ENCODE results near the gene APOL3. TPM values are rescaled to one million over a fixed set of nuclear protein-coding genes. Genes with fewer than 3 reads are reported as not detected.
"Not testable (repeated sequence)": the region's sequence is repeated elsewhere in the genome, so short reads cannot be mapped to it uniquely, and the experiment has no call there.

The APOL3 gene
- total RNA-seq, 1 donor from 2014 or later: 1.2 TPM

DNA sequence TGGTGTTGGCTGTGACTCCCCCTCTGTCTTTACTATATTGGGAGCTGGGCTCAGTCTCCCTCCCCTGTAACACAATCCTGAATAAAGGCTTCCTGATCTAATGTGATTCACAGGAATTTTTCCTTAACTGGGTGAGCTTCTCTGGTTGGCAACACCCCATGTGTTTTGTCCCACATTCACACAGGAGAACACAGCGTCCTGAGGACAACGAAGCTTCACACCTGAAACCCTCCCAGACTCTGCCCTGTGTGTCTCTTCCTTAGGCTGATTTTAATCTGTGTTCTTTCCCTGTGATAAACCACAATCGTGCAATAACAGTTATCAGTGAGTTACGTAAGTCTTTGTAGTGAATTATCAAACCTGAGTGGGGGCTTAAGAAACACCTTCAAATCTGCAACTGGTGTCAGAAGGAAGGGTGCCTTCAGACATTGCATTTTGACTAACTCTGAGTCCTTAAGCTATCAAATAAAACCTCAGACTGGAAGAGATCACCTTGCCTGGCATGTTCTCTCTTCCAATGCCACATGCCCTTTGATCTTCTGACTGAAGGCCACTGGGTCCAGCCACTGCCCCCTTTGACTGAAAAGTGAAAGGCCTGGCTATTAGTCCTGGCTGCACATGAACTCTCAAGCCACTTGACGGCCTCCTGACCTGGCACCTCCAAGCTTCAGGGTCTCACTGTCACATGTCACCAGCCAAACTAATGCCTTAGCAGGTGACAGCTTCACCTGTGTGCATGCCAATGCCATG, 17.3 kb downstream of the APOL3 start:
- peaks cover 8% of the 10 kb centered on the region for H3K4me1 Mint-ChIP-seq (ENCODE audit: unreplicated experiment)
- no peaks in the 10 kb centered on the region for H3K36me3 Mint-ChIP-seq (ENCODE audit: low read depth, unreplicated experiment)
- TF ChIP-seq CTCF (IDR thresholded peaks at IDR 0.05; ENCODE audit: unreplicated experiment): no peak
- H3K27ac Mint-ChIP-seq (ENCODE audit: unreplicated experiment): no peak overlapping the region
- H3K27me3 Mint-ChIP-seq (ENCODE audit: unreplicated experiment): peaks cover 5% of the 10 kb centered on the region
- DNase-seq (ENCODE audit: low spot score): no peak
- H3K4me3 Mint-ChIP-seq (ENCODE audit: unreplicated experiment): no peak overlapping the region
- no peaks in the 10 kb centered on the region for H3K9me3 Mint-ChIP-seq (ENCODE audit: unreplicated experiment)

- H3K36me3 Mint-ChIP-seq (ENCODE audit: low read depth, unreplicated experiment): no peaks in the 10 kb centered on the region
- no peaks in the 10 kb centered on the region for H3K9me3 Mint-ChIP-seq (ENCODE audit: unreplicated experiment)
- peaks cover 8% of the 10 kb centered on the region for H3K4me1 Mint-ChIP-seq (ENCODE audit: unreplicated experiment)
- no peak overlapping the region for H3K27ac Mint-ChIP-seq (ENCODE audit: unreplicated experiment)
- no peak for DNase-seq (ENCODE audit: low spot score)
- no peak overlapping the region for H3K4me3 Mint-ChIP-seq (ENCODE audit: unreplicated experiment)
- TF ChIP-seq CTCF (IDR thresholded peaks at IDR 0.05; ENCODE audit: unreplicated experiment): no peak
- peaks cover 5% of the 10 kb centered on the region for H3K27me3 Mint-ChIP-seq (ENCODE audit: unreplicated experiment)
Observed at GRCh38 chr22:36141481-36141880, 19.1 kb downstream of the APOL3 start.

- H3K36me3 Mint-ChIP-seq (ENCODE audit: low read depth, unreplicated experiment); H3K4me3 Mint-ChIP-seq (ENCODE audit: unreplicated experiment); H3K9me3 Mint-ChIP-seq (ENCODE audit: unreplicated experiment); H3K27me3 Mint-ChIP-seq (ENCODE audit: unreplicated experiment); DNase-seq (ENCODE audit: low spot score); H3K27ac Mint-ChIP-seq (ENCODE audit: unreplicated experiment): not testable (repeated sequence)
- peaks cover 13% of the 10 kb centered on the region for H3K4me1 Mint-ChIP-seq (ENCODE audit: unreplicated experiment)
Observed at GRCh38 chr22:36138709-36139108, 21.8 kb downstream of the APOL3 start.

DNA sequence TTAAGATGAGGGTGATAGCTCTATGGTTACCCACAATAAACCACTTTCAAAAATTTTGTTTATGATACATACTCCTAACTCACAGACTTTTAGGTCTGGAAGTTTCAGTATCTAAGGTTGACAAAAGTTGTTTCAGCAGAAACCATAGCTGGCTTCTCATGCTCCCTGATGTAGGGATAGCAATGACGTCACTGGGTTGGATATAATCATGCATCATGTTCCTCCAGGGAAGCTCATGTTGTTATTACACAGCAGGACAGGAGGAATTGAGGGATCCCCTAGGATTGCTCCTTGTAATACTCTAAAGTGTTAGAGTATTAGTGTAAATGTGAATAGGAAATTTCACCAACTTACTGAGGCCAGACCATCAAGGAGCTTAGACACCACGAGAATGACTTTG, 23.6 kb downstream of the APOL3 start:
- peaks cover 13% of the 10 kb centered on the region for H3K4me1 Mint-ChIP-seq (ENCODE audit: unreplicated experiment)
- no peak for DNase-seq (ENCODE audit: low spot score)
- no peak for TF ChIP-seq CTCF (IDR thresholded peaks at IDR 0.05; ENCODE audit: unreplicated experiment)
- no peaks in the 10 kb centered on the region for H3K27me3 Mint-ChIP-seq (ENCODE audit: unreplicated experiment)
- H3K9me3 Mint-ChIP-seq (ENCODE audit: unreplicated experiment): no peaks in the 10 kb centered on the region
- no peak overlapping the region for H3K4me3 Mint-ChIP-seq (ENCODE audit: unreplicated experiment)
- H3K27ac Mint-ChIP-seq (ENCODE audit: unreplicated experiment): no peak overlapping the region
- H3K36me3 Mint-ChIP-seq (ENCODE audit: low read depth, unreplicated experiment): no peaks in the 10 kb centered on the region

GRCh38 chr22:36136475-36136874, 24.1 kb downstream of the APOL3 start:
- Mint-ChIP-seq H3K27ac (ENCODE audit: unreplicated experiment) (no peak overlapping the region), H3K4me1 (ENCODE audit: unreplicated experiment) (peaks cover 13% of the 10 kb centered on the region), H3K27me3 (ENCODE audit: unreplicated experiment) (no peaks in the 10 kb centered on the region), H3K36me3 (ENCODE audit: low read depth, unreplicated experiment) (no peaks in the 10 kb centered on the region), H3K9me3 (ENCODE audit: unreplicated experiment) (no peaks in the 10 kb centered on the region), H3K4me3 (ENCODE audit: unreplicated experiment) (no peak overlapping the region)
- DNase-seq (ENCODE audit: low spot score): no peak
- no peak for TF ChIP-seq CTCF (IDR thresholded peaks at IDR 0.05; ENCODE audit: unreplicated experiment)
